Uterus (tissue), 2 donors: ENCODE data around the gene PRMT6.
"Not testable (repeated sequence)": the region's sequence is repeated elsewhere in the genome, so short reads cannot be mapped to it uniquely, and the experiment has no call there.

Experiments used
- CTCF ChIP-seq, 4 experiments: fragments of 200-600 bp in 2 of 4; fragments of 450-650 bp in 2 of 4; sonication (generic) in 2 of 4; IDR thresholded peaks; one replicate each; pipeline ENCODE4 v1.5.1; 2016 to 2019; ENCODE audit warnings: antibody characterized with exemption in 4 of 4, mild to moderate bottlenecking in 2 of 4, moderate library complexity in 1 of 4
- POLR2A ChIP-seq, 2 donors: fragments of 450-650 bp; IDR thresholded peaks; one replicate each; pipeline ENCODE4 v1.6.1; 2016; ENCODE audit warnings: antibody characterized with exemption in 2 of 2, mild to moderate bottlenecking in 1 of 2, moderate library complexity in 1 of 2

- not testable (repeated sequence) for TF ChIP-seq CTCF, POLR2A (IDR thresholded peaks at IDR 0.05)
Observed at GRCh38 chr1:107055919-107056425, 502 bp upstream of the PRMT6 start.
